ENCODE results near the gene EVC2. TPM values are rescaled to one million over a fixed set of nuclear protein-coding genes. Genes with fewer than 3 reads are reported as not detected.
A peak's percentile ranks its signal among the peaks of the same experiment; 100 is the strongest.

The EVC2 gene
- total RNA-seq, 1 experiment from 2014 or later = 3.2 TPM

DNA sequence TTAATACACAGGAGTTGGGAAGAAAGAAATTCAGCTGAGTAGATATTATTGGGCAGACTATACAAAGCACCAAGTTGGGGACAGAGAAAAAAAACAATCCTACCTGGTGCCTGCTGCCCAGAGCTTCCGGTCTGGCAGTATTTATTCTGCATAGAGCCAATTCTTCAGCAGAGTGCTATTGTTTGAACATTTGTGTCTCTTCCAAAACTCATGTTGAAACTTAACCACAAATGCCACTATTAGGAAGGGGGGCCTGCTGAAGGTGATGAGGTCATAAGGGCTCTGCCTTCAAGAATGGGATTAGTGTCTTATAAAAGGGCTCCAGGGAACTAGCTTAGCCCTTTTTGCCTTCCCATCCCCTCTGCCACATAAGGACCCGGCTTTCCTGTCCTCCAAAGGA is 136.2 kb downstream of the EVC2 start:
- no peak overlapping the region for H2AFZ ChIP-seq (ENCODE audit: low read length)
- POLR2A ChIA-PET (ENCODE audit: unreplicated experiment) = no interaction called here
- no peak overlapping the region for H3K27ac ChIP-seq (ENCODE audit: low read length)
- no peaks in the 10 kb centered on the region for H3K36me3 ChIP-seq (ENCODE audit: low read depth, low read length)
- no peaks in the 10 kb centered on the region for H4K20me1 ChIP-seq (ENCODE audit: low read length)
- H3F3A ChIP-seq (ENCODE audit: low read length, unreplicated experiment) = no peaks in the 10 kb centered on the region
- no TSS peak for BruUV-seq (replicated peaks)
- no peak overlapping the region for H3K9ac ChIP-seq (ENCODE audit: low read length)
- H3K4me1 ChIP-seq (ENCODE audit: insufficient read depth, low read length) = no peaks in the 10 kb centered on the region
- H3K4me2 ChIP-seq (ENCODE audit: low read length) = no peak overlapping the region
- no peaks in the 10 kb centered on the region for H3K79me2 ChIP-seq (ENCODE audit: low read length)
- no peaks in the 10 kb centered on the region for H3K9me2 ChIP-seq (replicated peaks; ENCODE audit: low read length)
- TF ChIP-seq EZH2phosphoT487 (IDR thresholded peaks at IDR 0.05; ENCODE audit: borderline replicate concordance, low read length) (no peak), EZH2 (IDR thresholded peaks at IDR 0.05; ENCODE audit: low read length, unreplicated experiment) (no peak)
- TF ChIP-seq, protein P1, sequence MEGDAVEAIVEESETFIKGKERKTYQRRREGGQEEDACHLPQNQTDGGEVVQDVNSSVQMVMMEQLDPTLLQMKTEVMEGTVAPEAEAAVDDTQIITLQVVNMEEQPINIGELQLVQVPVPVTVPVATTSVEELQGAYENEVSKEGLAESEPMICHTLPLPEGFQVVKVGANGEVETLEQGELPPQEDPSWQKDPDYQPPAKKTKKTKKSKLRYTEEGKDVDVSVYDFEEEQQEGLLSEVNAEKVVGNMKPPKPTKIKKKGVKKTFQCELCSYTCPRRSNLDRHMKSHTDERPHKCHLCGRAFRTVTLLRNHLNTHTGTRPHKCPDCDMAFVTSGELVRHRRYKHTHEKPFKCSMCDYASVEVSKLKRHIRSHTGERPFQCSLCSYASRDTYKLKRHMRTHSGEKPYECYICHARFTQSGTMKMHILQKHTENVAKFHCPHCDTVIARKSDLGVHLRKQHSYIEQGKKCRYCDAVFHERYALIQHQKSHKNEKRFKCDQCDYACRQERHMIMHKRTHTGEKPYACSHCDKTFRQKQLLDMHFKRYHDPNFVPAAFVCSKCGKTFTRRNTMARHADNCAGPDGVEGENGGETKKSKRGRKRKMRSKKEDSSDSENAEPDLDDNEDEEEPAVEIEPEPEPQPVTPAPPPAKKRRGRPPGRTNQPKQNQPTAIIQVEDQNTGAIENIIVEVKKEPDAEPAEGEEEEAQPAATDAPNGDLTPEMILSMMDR (conservative IDR thresholded peaks at IDR 0.05; ENCODE audit: low read depth, low read length) = no peak
- DNase-seq = peak; percentile 41
- no peak; the same call in 1 of the 2 replicates for ATAC-seq
- intact Hi-C loops (cut with micrococcal nuclease) = no loop called here
- no peaks in the 10 kb centered on the region for H3K27me3 ChIP-seq (ENCODE audit: low read length)
- CTCF ChIA-PET = no interaction called here
- no peaks in the 10 kb centered on the region for H3K9me3 ChIP-seq (ENCODE audit: low read length)
- no peak overlapping the region for H3K4me3 ChIP-seq (ENCODE audit: low read length)

DNA sequence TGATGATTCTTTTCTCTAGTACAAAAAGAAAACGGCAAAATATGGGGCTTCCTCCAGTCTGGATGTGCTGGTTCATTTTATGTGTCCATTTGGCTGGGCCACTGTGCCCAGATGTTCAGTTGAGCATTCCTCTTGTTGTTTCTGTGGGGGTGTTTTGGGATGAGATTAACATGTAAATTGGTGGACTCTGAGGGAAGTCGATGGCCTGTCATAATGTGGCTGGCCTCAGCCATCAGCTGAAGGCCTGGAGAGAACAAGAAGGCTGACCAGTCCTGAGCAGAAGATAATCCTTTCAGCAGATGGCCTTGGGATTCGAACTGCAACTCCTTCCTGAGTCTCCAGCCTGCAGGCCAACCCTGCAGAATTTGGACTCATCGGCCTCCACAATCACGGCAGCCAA is 136.7 kb downstream of the EVC2 start:
- no peaks in the 10 kb centered on the region for H4K20me1 ChIP-seq (ENCODE audit: low read length)
- H3K4me1 ChIP-seq (ENCODE audit: insufficient read depth, low read length) = no peaks in the 10 kb centered on the region
- H3K27ac ChIP-seq (ENCODE audit: low read length) = no peak overlapping the region
- no peaks in the 10 kb centered on the region for H3K36me3 ChIP-seq (ENCODE audit: low read depth, low read length)
- H3K9me3 ChIP-seq (ENCODE audit: low read length) = no peaks in the 10 kb centered on the region
- no peak overlapping the region for H2AFZ ChIP-seq (ENCODE audit: low read length)
- no peaks in the 10 kb centered on the region for H3K27me3 ChIP-seq (ENCODE audit: low read length)
- CTCF ChIA-PET = no interaction called here
- H3K4me2 ChIP-seq (ENCODE audit: low read length) = no peak overlapping the region
- TF ChIP-seq EZH2 (IDR thresholded peaks at IDR 0.05; ENCODE audit: low read length, unreplicated experiment) = no peak
- H3K9me2 ChIP-seq (replicated peaks; ENCODE audit: low read length) = no peaks in the 10 kb centered on the region
- POLR2A ChIA-PET (ENCODE audit: unreplicated experiment) = no interaction called here
- BruUV-seq (replicated peaks) = no TSS peak
- ATAC-seq = no peak
- H3F3A ChIP-seq (ENCODE audit: low read length, unreplicated experiment) = no peaks in the 10 kb centered on the region
- intact Hi-C loops (cut with micrococcal nuclease) = no loop called here
- no peaks in the 10 kb centered on the region for H3K79me2 ChIP-seq (ENCODE audit: low read length)
- DNase-seq = no peak
- H3K4me3 ChIP-seq (ENCODE audit: low read length) = no peak overlapping the region
- H3K9ac ChIP-seq (ENCODE audit: low read length) = no peak overlapping the region

- BruUV-seq (replicated peaks) = no TSS peak
- ATAC-seq (no peak), DNase-seq (no peak)
- H3K27me3 ChIP-seq (ENCODE audit: low read length) = no peaks in the 10 kb centered on the region
- H3K79me2 ChIP-seq (ENCODE audit: low read length) = no peaks in the 10 kb centered on the region
- H3K4me3 ChIP-seq (ENCODE audit: low read length) = no peak overlapping the region
- ChIA-PET CTCF (no interaction called here), POLR2A (ENCODE audit: unreplicated experiment) (no interaction called here)
- H2AFZ ChIP-seq (ENCODE audit: low read length) = no peak overlapping the region
- H3K4me2 ChIP-seq (ENCODE audit: low read length) = no peak overlapping the region
- intact Hi-C loops (cut with micrococcal nuclease) = no loop called here
- no peaks in the 10 kb centered on the region for H3K36me3 ChIP-seq (ENCODE audit: low read depth, low read length)
- no peaks in the 10 kb centered on the region for H3F3A ChIP-seq (ENCODE audit: low read length, unreplicated experiment)
- H3K9me3 ChIP-seq (ENCODE audit: low read length) = no peaks in the 10 kb centered on the region
- H3K27ac ChIP-seq (ENCODE audit: low read length) = no peak overlapping the region
- no peaks in the 10 kb centered on the region for H4K20me1 ChIP-seq (ENCODE audit: low read length)
- TF ChIP-seq EZH2phosphoT487 (IDR thresholded peaks at IDR 0.05; ENCODE audit: borderline replicate concordance, low read length) = no peak
- no peak for TF ChIP-seq EZH2 (IDR thresholded peaks at IDR 0.05; ENCODE audit: low read length, unreplicated experiment)
- TF ChIP-seq, protein P1 (conservative IDR thresholded peaks at IDR 0.05; ENCODE audit: low read depth, low read length) = no peak
- H3K9me2 ChIP-seq (replicated peaks; ENCODE audit: low read length) = no peaks in the 10 kb centered on the region
- H3K4me1 ChIP-seq (ENCODE audit: insufficient read depth, low read length) = no peaks in the 10 kb centered on the region
- no peak overlapping the region for H3K9ac ChIP-seq (ENCODE audit: low read length)
These were observed 138.9 kb downstream of the EVC2 start for GRCh38 chr4:5569451-5569850.

Data from PC-3 (cell line).